AG09309 (cell line): Measurements from ENCODE around the gene CCDC63.

ENCODE experiments used
- DNase-seq: peaks from one replicate; pipeline ENCODE4 v3.0.0-alpha.2; 2010; ENCODE audit warnings: low read depth
- H3K4me3 ChIP-seq: 2 replicates; pipeline ENCODE4 v1.5.1; 2011; ENCODE audit warnings: mild to moderate bottlenecking, low read depth, low read length, moderate library complexity; ENCODE audit not compliant: control insufficient read depth
- CTCF ChIP-seq: IDR thresholded peaks from 2 replicates; pipeline ENCODE4 v1.5.1; 2011; ENCODE audit warnings: mild to moderate bottlenecking, low read depth, low read length, inconsistent platforms; ENCODE audit not compliant: insufficient read depth, control insufficient read depth; ENCODE audit errors: missing control alignments

Gene CCDC63

GRCh38 chr12:110885152-110885840 is 38.5 kb downstream of the CCDC63 start:
- no peak for DNase-seq
- no peak overlapping the region for H3K4me3 ChIP-seq
- no peak for TF ChIP-seq CTCF

- H3K4me3 ChIP-seq, result no peak overlapping the region
- no peak for TF ChIP-seq CTCF
- DNase-seq, result no peak
These were observed 41.6 kb downstream of the CCDC63 start for GRCh38 chr12:110888256-110888991.

GRCh38 chr12:110889361-110889760 is 42.6 kb downstream of the CCDC63 start:
- H3K4me3 ChIP-seq, result no peak overlapping the region
- no peak for DNase-seq
- TF ChIP-seq CTCF, result no peak

- TF ChIP-seq CTCF, result no peak
- H3K4me3 ChIP-seq, result no peak overlapping the region
- DNase-seq, result no peak
These were observed 47.2 kb downstream of the CCDC63 start for GRCh38 chr12:110893956-110894355.

GRCh38 chr12:110896559-110896958 is 49.8 kb downstream of the CCDC63 start:
- TF ChIP-seq CTCF, result no peak
- DNase-seq, result no peak
- no peak overlapping the region for H3K4me3 ChIP-seq

GRCh38 chr12:110901401-110901800 is 54.6 kb downstream of the CCDC63 start:
- no peak for TF ChIP-seq CTCF

More at GRCh38 chr12:110901401-110901800, 54.6 kb downstream of the CCDC63 start:
- no peak for DNase-seq
- no peak overlapping the region for H3K4me3 ChIP-seq
